CD4-positive, alpha-beta T cell treated with Interleukin-4 for 4 hours (primary cell): ENCODE data around the gene VWA1.

Experiments used
- DNase-seq: peaks from one replicate; pipeline ENCODE4 v3.0.0-alpha.2; 2020

Gene VWA1

GRCh38 chr1:1489231-1489630, 53.7 kb downstream of the VWA1 start:
- DNase-seq, result no peak

- no peak for DNase-seq
Measured at GRCh38 chr1:1489861-1490260, 54.4 kb downstream of the VWA1 start.

GRCh38 chr1:1490633-1491230, 55.2 kb downstream of the VWA1 start:
- DNase-seq, result no peak

- DNase-seq, result no peak
Measured at GRCh38 chr1:1491601-1492000, 56.1 kb downstream of the VWA1 start.
